ENCODE results near the gene PHF21B.
"Not testable (repeated sequence)": the region's sequence is repeated elsewhere in the genome, so short reads cannot be mapped to it uniquely, and the experiment has no call there.

The PHF21B gene

GRCh38 chr22:44869196-44869595, 140.6 kb downstream of the PHF21B start:
- Mint-ChIP-seq H3K27ac (no peak overlapping the region), H3K4me3 (no peak overlapping the region), H3K36me3 (no peaks in the 10 kb centered on the region), H3K4me1 (no peaks in the 10 kb centered on the region), H3K27me3 (peaks cover 50% of the 10 kb centered on the region), H3K9me3 (peaks cover 9% of the 10 kb centered on the region)
- no peak for ATAC-seq

DNA sequence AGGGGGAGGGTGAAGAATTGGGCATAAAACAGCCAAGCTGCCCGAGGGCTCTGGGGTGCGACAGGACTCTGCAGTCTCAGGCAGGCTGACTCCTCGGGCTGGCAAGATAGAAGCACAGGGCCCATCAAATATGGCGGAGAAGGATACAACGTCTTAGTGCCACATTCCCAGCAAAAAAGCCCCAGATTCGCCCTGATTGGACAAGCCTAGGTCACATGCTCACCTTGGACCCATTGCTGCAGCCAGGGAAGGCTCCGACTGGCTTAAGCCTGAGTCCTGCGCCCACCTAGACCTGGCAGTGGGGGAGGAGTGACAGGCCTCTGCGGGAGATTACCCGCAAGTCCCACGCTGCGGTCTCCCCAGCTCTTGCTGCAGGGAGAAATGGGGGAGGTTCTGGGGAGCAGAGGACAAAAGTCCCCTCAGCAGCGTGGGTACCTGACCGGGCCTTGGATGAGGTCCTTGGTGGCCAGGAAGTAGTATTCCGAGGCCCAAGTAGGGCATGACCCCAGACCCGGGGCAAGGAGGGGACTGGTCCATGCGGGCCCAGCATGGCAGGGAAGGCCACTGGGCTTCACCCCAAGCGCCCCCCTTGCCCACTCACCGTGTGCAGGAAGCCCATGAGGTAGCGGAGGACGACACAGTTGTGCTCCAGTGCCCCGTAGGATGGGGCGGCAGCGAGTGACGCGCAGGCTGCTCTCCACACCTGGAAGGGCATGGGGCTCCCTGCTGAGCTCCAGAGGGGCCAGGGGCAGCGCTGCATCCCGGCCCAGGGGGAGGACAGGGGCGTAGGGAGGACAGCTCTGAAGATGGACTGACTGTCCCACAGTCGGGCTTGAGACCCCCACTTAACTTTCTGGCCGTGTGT, 144.4 kb downstream of the PHF21B start:
- H3K27ac Mint-ChIP-seq: no peak overlapping the region
- no peaks in the 10 kb centered on the region for H3K4me1 Mint-ChIP-seq
- H3K9me3 Mint-ChIP-seq: peaks cover 4% of the 10 kb centered on the region
- no peak overlapping the region for H3K4me3 Mint-ChIP-seq
- H3K36me3 Mint-ChIP-seq: no peaks in the 10 kb centered on the region
- ATAC-seq: no peak
- peaks cover 63% of the 10 kb centered on the region for H3K27me3 Mint-ChIP-seq

- Mint-ChIP-seq H3K27me3 (peaks cover 48% of the 10 kb centered on the region), H3K4me3 (no peak overlapping the region), H3K4me1 (no peaks in the 10 kb centered on the region), H3K36me3 (no peaks in the 10 kb centered on the region), H3K27ac (no peak overlapping the region), H3K9me3 (peaks cover 2% of the 10 kb centered on the region)
- no peak for ATAC-seq
Observed at GRCh38 chr22:44862981-44863860, 146.6 kb downstream of the PHF21B start.

- Mint-ChIP-seq H3K9me3 (peaks cover 2% of the 10 kb centered on the region), H3K27ac (no peak overlapping the region), H3K4me1 (no peaks in the 10 kb centered on the region), H3K4me3 (no peak overlapping the region), H3K27me3 (peaks cover 38% of the 10 kb centered on the region), H3K36me3 (no peaks in the 10 kb centered on the region)
- ATAC-seq: no peak
Observed at GRCh38 chr22:44862281-44862680, 147.5 kb downstream of the PHF21B start.

- no peaks in the 10 kb centered on the region for H3K36me3 Mint-ChIP-seq
- ATAC-seq: no peak
Observed at GRCh38 chr22:44861245-44861644, 148.6 kb downstream of the PHF21B start.

DNA sequence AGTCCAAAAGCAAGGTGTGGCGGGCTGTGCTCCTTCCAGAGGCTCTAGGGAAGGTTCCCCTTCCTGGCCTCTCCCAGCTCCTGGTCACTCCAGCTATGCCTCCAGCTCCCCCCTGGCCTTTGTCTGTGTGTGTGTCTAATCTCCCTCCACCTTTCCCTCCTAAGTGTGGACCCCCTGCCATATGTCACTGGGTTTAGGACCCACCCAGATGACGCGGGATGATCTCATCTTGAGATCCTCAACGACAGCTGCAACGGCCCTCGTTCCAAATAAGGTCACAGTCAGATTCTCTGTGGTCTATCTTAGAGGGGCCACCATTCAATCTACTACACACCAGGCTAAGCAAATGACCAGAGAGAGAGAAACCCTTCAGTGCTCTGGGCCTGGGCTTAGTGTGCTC, 149.5 kb downstream of the PHF21B start:
- H3K4me3 Mint-ChIP-seq: no peak overlapping the region
- H3K4me1 Mint-ChIP-seq: no peaks in the 10 kb centered on the region
- peaks cover 2% of the 10 kb centered on the region for H3K9me3 Mint-ChIP-seq
- H3K36me3 Mint-ChIP-seq: no peaks in the 10 kb centered on the region
- peaks cover 30% of the 10 kb centered on the region for H3K27me3 Mint-ChIP-seq
- H3K27ac Mint-ChIP-seq: no peak overlapping the region
- ATAC-seq: no peak

More at GRCh38 chr22:44861245-44861644, 148.6 kb downstream of the PHF21B start:
- no peak overlapping the region for H3K4me3 Mint-ChIP-seq
- H3K4me1 Mint-ChIP-seq: no peaks in the 10 kb centered on the region
- peaks cover 33% of the 10 kb centered on the region for H3K27me3 Mint-ChIP-seq
- H3K27ac Mint-ChIP-seq: no peak overlapping the region
- H3K9me3 Mint-ChIP-seq: peaks cover 2% of the 10 kb centered on the region

- ATAC-seq: no peak
- Mint-ChIP-seq H3K27ac (no peak overlapping the region), H3K36me3 (no peaks in the 10 kb centered on the region), H3K9me3 (peaks cover 2% of the 10 kb centered on the region), H3K4me3 (no peak overlapping the region), H3K4me1 (no peaks in the 10 kb centered on the region), H3K27me3 (peaks cover 23% of the 10 kb centered on the region)
Observed at GRCh38 chr22:44859641-44860040, 150.2 kb downstream of the PHF21B start.

DNA sequence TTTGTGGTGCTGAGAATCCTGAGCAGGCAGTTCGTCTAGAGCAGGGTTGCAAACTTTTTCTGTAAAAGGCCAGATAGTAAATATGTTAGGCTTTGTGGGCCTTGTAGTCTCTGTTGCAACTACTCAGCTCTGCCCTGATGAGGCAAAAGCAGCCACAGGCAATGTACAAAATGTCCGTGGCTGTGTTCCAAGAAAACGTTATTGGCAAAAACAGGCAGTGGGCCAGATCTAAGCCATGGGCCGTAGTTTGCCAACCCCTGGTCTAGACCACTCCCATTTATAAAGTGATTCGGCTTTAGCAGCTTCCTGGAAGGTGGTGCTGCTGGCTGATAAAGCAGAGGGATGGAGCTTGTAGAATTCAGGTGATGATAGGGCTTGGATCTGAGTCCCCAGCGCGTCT, 151.0 kb downstream of the PHF21B start:
- ATAC-seq, H3K4me1 Mint-ChIP-seq, H3K27ac Mint-ChIP-seq, H3K9me3 Mint-ChIP-seq, H3K4me3 Mint-ChIP-seq, H3K36me3 Mint-ChIP-seq: not testable (repeated sequence)
- H3K27me3 Mint-ChIP-seq: peaks cover 15% of the 10 kb centered on the region

- H3K36me3 Mint-ChIP-seq: no peaks in the 10 kb centered on the region
- H3K9me3 Mint-ChIP-seq: no peaks in the 10 kb centered on the region
- H3K4me1 Mint-ChIP-seq: no peaks in the 10 kb centered on the region
- H3K27me3 Mint-ChIP-seq: no peaks in the 10 kb centered on the region
- no peak for ATAC-seq
- H3K4me3 Mint-ChIP-seq: no peak overlapping the region
- no peak overlapping the region for H3K27ac Mint-ChIP-seq
Observed at GRCh38 chr22:44855855-44856254, 153.9 kb downstream of the PHF21B start.

- H3K9me3 Mint-ChIP-seq, H3K27ac Mint-ChIP-seq, H3K4me1 Mint-ChIP-seq, H3K36me3 Mint-ChIP-seq, ATAC-seq, H3K27me3 Mint-ChIP-seq, H3K4me3 Mint-ChIP-seq: not testable (repeated sequence)
Observed at GRCh38 chr22:44854641-44855040, 155.2 kb downstream of the PHF21B start.

DNA sequence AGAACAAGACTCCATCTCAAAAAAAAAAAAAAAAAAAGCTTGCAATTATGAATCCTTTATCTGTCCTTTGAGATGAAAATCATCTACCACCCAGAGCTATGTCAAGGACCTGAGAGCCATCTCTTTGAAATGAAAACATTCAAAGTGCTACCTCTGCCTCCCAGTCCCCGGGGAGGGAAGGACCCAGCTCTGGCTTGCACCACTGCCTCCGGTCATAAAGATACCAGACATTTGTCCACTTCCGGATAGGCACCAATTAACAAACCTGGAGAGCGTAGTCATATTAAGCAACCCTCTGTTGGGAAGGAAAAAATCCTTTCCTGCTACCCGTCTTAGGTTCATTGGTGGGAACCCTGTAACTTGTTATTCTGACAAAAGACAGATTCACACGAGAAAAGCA, 158.9 kb downstream of the PHF21B start:
- Mint-ChIP-seq H3K4me3 (no peak overlapping the region), H3K27me3 (no peaks in the 10 kb centered on the region), H3K4me1 (no peaks in the 10 kb centered on the region), H3K27ac (no peak overlapping the region), H3K36me3 (no peaks in the 10 kb centered on the region), H3K9me3 (no peaks in the 10 kb centered on the region)
- no peak for ATAC-seq

GRCh38 chr22:44848791-44849420, 160.9 kb downstream of the PHF21B start:
- H3K27ac Mint-ChIP-seq: no peak overlapping the region
- ATAC-seq: no peak
- H3K9me3 Mint-ChIP-seq: peaks cover 5% of the 10 kb centered on the region
- no peaks in the 10 kb centered on the region for H3K4me1 Mint-ChIP-seq
- H3K36me3 Mint-ChIP-seq: peaks cover 6% of the 10 kb centered on the region
- no peak overlapping the region for H3K4me3 Mint-ChIP-seq
- H3K27me3 Mint-ChIP-seq: peaks cover 13% of the 10 kb centered on the region

DNA sequence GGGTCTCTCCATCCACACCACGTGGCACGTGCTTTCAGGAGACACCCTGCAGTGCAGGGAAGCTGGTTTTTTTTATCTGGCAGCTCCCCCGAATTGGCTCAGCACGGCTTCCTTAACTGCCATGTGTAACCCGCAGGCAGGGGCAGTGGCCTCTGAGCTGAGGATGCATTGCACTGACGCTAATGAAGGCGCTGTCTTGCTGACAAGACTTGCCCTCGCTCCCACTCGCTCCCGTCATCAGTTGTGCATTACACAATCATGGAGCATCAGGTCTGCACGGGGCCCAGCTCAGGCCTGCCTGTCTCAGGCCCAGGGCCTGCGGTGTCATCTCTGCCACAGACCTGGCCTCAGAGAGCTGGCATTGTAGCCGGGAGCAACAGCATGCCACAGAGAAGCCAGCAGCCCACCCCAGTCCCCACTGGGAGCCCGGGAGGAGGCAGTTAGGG, 161.5 kb downstream of the PHF21B start:
- Mint-ChIP-seq H3K4me1 (no peaks in the 10 kb centered on the region), H3K4me3 (no peak overlapping the region), H3K9me3 (peaks cover 5% of the 10 kb centered on the region), H3K36me3 (peaks cover 6% of the 10 kb centered on the region), H3K27me3 (peaks cover 13% of the 10 kb centered on the region), H3K27ac (no peak overlapping the region)
- no peak for ATAC-seq

GRCh38 chr22:44847892-44848291, 161.9 kb downstream of the PHF21B start:
- H3K4me3 Mint-ChIP-seq: no peak overlapping the region
- H3K9me3 Mint-ChIP-seq: peaks cover 5% of the 10 kb centered on the region
- H3K27me3 Mint-ChIP-seq: peaks cover 13% of the 10 kb centered on the region
- H3K27ac Mint-ChIP-seq: no peak overlapping the region
- H3K36me3 Mint-ChIP-seq: peaks cover 6% of the 10 kb centered on the region
- ATAC-seq: no peak
- H3K4me1 Mint-ChIP-seq: no peaks in the 10 kb centered on the region

GRCh38 chr22:44847380-44847779, 162.4 kb downstream of the PHF21B start:
- peaks cover 5% of the 10 kb centered on the region for H3K9me3 Mint-ChIP-seq
- H3K27ac Mint-ChIP-seq: no peak overlapping the region
- H3K27me3 Mint-ChIP-seq: peaks cover 13% of the 10 kb centered on the region
- no peak overlapping the region for H3K4me3 Mint-ChIP-seq
- no peak for ATAC-seq
- peaks cover 6% of the 10 kb centered on the region for H3K36me3 Mint-ChIP-seq
- no peaks in the 10 kb centered on the region for H3K4me1 Mint-ChIP-seq
